Lower leg skin (tissue), 3 donors: ENCODE data around the gene LSMEM2.

Experiments used
- POLR2A ChIP-seq, 2 donors: fragments of 450-650 bp; IDR thresholded peaks; one replicate each; pipeline ENCODE4 v1.6.1; 2016 to 2017; ENCODE audit warnings: antibody characterized with exemption in 2 of 2, mild to moderate bottlenecking in 1 of 2, moderate library complexity in 1 of 2
- TF ChIP-seq, protein P1 (sequence below), 3 donors: fragments of 450-650 bp; IDR thresholded peaks; one replicate each; pipeline ENCODE4 v1.5.1; 2016; ENCODE audit warnings: antibody characterized with exemption in 3 of 3, mild to moderate bottlenecking in 3 of 3, moderate library complexity in 2 of 3

DNA sequence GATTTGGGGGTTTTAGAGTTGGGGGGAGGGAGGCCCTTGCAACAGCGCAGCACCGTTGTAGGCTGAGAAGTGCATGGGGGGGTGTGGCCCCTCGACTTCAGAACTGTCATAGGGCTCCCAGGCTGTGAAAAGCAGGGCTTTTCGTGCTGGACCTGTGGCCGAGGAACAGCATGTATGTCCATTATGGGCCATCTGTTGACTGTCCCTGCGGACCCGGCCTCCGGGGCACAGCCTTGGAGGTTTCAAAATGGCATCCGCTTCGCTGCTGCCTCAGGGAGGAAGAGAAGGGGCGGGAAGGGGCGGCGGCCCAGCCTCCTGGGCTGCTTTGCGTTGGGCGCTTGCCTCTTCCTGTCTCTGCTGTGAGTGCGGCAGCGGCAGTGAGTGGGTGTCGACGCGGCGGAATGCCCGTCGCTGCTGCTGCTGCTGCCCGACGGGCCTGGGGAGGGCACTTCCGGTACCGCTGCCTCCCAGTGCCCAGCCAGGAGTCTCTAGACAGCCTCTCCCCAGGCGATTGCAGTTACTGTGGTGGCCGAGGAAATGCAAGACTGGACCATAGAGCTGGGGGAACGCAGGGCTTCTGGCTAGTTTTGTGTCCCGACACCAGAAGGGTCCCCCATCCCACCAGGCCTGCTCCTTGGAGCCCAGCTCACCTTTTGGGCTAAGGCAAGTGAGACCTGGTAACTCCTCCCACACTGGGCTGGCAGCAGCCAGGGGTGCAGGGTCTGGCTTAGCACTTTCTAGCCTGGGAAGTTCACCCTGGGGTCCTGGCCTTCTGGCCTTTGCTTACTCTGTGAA is 40.9 kb upstream of the LSMEM2 start:
- TF ChIP-seq, protein P1, sequence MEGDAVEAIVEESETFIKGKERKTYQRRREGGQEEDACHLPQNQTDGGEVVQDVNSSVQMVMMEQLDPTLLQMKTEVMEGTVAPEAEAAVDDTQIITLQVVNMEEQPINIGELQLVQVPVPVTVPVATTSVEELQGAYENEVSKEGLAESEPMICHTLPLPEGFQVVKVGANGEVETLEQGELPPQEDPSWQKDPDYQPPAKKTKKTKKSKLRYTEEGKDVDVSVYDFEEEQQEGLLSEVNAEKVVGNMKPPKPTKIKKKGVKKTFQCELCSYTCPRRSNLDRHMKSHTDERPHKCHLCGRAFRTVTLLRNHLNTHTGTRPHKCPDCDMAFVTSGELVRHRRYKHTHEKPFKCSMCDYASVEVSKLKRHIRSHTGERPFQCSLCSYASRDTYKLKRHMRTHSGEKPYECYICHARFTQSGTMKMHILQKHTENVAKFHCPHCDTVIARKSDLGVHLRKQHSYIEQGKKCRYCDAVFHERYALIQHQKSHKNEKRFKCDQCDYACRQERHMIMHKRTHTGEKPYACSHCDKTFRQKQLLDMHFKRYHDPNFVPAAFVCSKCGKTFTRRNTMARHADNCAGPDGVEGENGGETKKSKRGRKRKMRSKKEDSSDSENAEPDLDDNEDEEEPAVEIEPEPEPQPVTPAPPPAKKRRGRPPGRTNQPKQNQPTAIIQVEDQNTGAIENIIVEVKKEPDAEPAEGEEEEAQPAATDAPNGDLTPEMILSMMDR (IDR thresholded peaks at IDR 0.05), result no peak
- TF ChIP-seq POLR2A (IDR thresholded peaks at IDR 0.05), result no peak
